Measurements from ENCODE around the gene C11orf54. TPM values are rescaled to one million over a fixed set of nuclear protein-coding genes. Genes with fewer than 3 reads are reported as not detected.
A peak's percentile ranks its signal among the peaks of the same experiment; 100 is the strongest.
"Not testable (repeated sequence)": the region's sequence is repeated elsewhere in the genome, so short reads cannot be mapped to it uniquely, and the experiment has no call there.

The C11orf54 gene
- total and polyA plus RNA-seq, 2 experiments from 2014 or later = 23.5 to 28.8 TPM

DNA sequence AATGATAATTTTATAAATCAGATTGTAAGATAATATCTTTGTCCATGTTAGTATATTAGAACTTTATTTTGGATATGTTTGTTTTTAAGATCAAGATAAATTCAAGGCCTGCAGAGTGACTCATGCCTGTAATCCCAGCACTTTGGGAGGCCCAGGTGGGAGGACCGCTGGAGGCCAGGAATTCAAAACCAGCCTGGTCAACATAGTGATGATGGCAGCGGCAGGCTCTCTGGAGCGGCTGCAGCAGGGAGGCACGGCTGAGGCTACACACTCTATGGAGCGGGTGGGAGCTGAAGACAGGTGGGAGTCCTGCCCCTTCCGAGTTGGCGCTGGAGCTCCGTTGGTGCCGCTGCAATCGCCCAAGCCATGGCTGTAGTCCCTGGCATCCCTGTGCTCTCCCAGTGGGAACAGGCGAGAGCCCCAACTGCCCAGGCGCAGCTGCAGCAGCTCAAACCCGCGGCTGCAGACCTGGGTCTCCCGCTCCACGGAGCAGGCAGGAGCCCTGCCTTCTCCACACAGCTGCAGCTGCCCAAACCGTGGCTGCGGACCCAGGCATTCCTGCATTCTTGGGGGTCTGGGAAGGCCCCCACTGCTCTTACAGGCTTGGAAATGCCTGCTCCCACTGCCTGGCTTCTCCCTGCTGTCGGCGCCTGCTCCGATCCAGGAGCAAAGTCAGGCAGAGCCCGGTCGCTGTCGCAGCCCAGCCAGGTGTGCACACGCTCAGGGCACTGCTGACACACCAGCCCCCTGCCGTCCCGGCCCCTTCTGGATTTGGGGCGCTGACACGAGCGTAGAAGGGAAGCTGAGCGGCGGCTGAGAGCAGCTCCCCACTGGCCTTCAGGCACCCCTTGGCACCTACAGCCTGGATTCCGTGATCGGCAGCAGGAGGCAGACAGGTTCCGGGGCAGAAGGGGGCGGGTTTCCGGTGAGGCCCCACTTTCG lies 16.7 kb downstream of the C11orf54 start:
- H3K4me1 ChIP-seq (ENCODE audit: low read depth) = no peaks in the 10 kb centered on the region
- H3K4me3 ChIP-seq = no peak overlapping the region
- H3K27ac ChIP-seq = no peak overlapping the region
- TF ChIP-seq, protein P1, sequence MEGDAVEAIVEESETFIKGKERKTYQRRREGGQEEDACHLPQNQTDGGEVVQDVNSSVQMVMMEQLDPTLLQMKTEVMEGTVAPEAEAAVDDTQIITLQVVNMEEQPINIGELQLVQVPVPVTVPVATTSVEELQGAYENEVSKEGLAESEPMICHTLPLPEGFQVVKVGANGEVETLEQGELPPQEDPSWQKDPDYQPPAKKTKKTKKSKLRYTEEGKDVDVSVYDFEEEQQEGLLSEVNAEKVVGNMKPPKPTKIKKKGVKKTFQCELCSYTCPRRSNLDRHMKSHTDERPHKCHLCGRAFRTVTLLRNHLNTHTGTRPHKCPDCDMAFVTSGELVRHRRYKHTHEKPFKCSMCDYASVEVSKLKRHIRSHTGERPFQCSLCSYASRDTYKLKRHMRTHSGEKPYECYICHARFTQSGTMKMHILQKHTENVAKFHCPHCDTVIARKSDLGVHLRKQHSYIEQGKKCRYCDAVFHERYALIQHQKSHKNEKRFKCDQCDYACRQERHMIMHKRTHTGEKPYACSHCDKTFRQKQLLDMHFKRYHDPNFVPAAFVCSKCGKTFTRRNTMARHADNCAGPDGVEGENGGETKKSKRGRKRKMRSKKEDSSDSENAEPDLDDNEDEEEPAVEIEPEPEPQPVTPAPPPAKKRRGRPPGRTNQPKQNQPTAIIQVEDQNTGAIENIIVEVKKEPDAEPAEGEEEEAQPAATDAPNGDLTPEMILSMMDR (IDR thresholded peaks at IDR 0.05; ENCODE audit: low read depth, low read length) = no peak
- H3K9me3 ChIP-seq (ENCODE audit: low read depth) = no peaks in the 10 kb centered on the region
- H3K36me3 ChIP-seq = peaks cover 76% of the 10 kb centered on the region
- H3K27me3 ChIP-seq = no peaks in the 10 kb centered on the region
- DNase-seq (ENCODE audit: low read depth in 1 of 2, low spot score in 1 of 2) = no peak

DNA sequence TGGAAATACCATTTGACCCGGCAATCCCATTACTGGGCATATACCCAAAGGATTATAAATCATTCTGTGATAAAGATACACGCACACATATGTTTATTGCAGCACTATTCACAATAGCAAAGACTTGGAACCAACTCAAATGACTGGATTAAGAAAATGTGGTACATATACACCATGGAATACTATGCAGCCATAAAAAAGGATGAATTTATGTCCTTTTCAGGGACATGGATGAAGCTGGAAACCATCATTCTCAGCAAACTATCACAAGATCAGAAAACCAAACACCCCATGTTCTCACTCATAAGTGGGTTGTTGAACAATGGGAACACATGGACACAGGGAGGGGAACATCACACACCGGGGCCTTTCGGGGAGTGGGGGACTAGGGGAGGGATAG lies 17.7 kb downstream of the C11orf54 start:
- H3K9me3 ChIP-seq (ENCODE audit: low read depth); H3K4me1 ChIP-seq (ENCODE audit: low read depth); DNase-seq (ENCODE audit: low read depth in 1 of 2, low spot score in 1 of 2); H3K4me3 ChIP-seq; H3K27ac ChIP-seq; H3K27me3 ChIP-seq: not testable (repeated sequence)
- peaks cover 68% of the 10 kb centered on the region for H3K36me3 ChIP-seq

DNA sequence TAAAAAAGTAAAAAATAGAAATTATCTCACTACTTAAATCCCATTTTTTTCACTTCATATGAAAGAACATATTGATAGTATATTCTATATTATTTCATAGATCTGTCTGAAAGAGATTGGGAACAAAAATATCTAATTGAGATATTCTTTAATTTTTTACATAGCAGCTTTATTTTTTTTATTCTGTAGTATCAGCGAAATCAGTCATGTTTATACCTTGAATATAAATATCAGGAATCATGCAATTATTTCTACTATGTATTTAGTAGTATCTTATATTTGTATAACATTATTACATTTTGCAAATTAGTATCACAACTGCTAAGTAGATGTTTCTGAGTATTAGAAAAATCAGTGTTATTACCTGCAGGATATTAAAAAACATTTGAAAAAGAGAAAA lies 20.4 kb downstream of the C11orf54 start:
- TF ChIP-seq, protein P1 (IDR thresholded peaks at IDR 0.05; ENCODE audit: low read depth, low read length) = no peak
- H3K4me1 ChIP-seq (ENCODE audit: low read depth) = peaks cover 3% of the 10 kb centered on the region
- peaks cover 52% of the 10 kb centered on the region for H3K36me3 ChIP-seq
- H3K27ac ChIP-seq = no peak overlapping the region
- DNase-seq (ENCODE audit: low read depth in 1 of 2, low spot score in 1 of 2) = no peak
- H3K27me3 ChIP-seq = no peaks in the 10 kb centered on the region
- H3K4me3 ChIP-seq = no peak overlapping the region
- H3K9me3 ChIP-seq (ENCODE audit: low read depth) = no peaks in the 10 kb centered on the region

DNA sequence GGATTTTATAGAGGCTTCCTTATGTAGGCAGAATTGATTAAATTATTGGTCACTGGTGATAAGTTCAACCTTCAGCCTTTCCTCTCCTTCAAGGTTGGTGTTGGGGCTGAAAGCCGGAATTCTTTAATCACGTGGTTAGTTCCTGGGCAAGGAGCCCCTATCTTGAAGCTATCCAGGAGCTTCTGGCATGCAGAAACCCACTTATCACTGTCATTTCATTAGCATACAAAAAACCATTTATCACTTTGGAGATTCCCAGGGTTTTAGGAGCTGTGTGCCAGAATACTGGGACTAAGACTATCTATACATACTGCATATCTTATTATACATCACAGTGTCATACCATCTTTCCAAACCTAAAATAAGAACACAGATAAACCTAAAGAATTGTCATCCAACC lies 24.1 kb downstream of the C11orf54 start:
- Histone ChIP-seq H3K4me1 (ENCODE audit: low read depth) (peaks cover 3% of the 10 kb centered on the region), H3K27me3 (no peaks in the 10 kb centered on the region), H3K9me3 (ENCODE audit: low read depth) (no peaks in the 10 kb centered on the region), H3K36me3 (peaks cover 26% of the 10 kb centered on the region), H3K27ac (peak overlapping the region; percentile 80), H3K4me3 (no peak overlapping the region)
- peak in 1 of 2 donors; percentile 43 for DNase-seq (ENCODE audit: low read depth in 1 of 2, low spot score in 1 of 2)
- TF ChIP-seq, protein P1 (IDR thresholded peaks at IDR 0.05; ENCODE audit: low read depth, low read length) = no peak

DNA sequence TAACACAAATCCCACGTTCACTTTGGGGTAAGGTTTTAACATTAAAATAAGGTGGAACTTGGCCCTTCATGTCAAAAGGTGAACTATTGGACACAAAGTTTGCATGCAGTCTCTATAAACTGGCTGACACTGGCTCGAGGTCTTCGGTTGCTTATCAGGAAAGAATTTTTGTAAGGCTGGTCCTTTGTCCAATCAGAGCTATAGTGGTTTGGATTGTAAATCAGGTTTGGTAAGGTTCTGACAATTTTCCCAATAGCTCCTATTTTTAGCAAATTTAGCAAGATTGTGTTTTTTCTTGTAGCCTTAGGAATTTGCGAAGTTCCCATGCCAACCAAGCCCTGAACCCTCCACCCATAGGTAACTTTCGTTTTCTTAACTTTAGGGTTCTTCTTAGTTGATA lies 25.0 kb downstream of the C11orf54 start:
- peak in 1 of 2 donors; percentile 22 for DNase-seq (ENCODE audit: low read depth in 1 of 2, low spot score in 1 of 2)
- Histone ChIP-seq H3K9me3 (ENCODE audit: low read depth) (no peaks in the 10 kb centered on the region), H3K4me3 (no peak overlapping the region), H3K36me3 (peaks cover 16% of the 10 kb centered on the region), H3K27ac (no peak overlapping the region), H3K27me3 (no peaks in the 10 kb centered on the region), H3K4me1 (ENCODE audit: low read depth) (peaks cover 3% of the 10 kb centered on the region)
- TF ChIP-seq, protein P1 (IDR thresholded peaks at IDR 0.05; ENCODE audit: low read depth, low read length) = no peak

DNA sequence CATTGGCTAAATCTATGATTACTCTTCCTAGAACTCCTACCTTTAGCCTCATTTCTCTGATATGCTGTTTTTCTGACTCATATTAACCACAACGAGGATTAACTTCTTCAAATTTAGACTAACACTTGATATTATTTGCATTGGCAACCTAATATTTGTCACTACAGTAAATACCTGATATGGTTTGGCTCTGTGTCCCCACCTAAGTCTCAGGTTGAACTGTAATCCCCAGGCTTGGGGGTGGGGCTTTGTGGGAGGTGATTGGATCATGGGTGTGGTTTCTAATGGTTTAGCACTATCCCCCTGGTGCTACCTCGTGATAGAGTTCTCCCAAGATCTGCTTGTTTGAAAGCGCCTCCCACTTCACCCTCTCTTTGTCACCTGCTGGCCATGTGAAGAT lies 25.5 kb downstream of the C11orf54 start:
- Histone ChIP-seq H3K27me3 (no peaks in the 10 kb centered on the region), H3K36me3 (peaks cover 11% of the 10 kb centered on the region), H3K9me3 (ENCODE audit: low read depth) (no peaks in the 10 kb centered on the region), H3K4me3 (no peak overlapping the region), H3K27ac (no peak overlapping the region), H3K4me1 (ENCODE audit: low read depth) (peaks cover 3% of the 10 kb centered on the region)
- TF ChIP-seq, protein P1 (IDR thresholded peaks at IDR 0.05; ENCODE audit: low read depth, low read length) = no peak
- DNase-seq (ENCODE audit: low read depth in 1 of 2, low spot score in 1 of 2) = no peak
